ENCODE data around the gene CFAP45.

DNA sequence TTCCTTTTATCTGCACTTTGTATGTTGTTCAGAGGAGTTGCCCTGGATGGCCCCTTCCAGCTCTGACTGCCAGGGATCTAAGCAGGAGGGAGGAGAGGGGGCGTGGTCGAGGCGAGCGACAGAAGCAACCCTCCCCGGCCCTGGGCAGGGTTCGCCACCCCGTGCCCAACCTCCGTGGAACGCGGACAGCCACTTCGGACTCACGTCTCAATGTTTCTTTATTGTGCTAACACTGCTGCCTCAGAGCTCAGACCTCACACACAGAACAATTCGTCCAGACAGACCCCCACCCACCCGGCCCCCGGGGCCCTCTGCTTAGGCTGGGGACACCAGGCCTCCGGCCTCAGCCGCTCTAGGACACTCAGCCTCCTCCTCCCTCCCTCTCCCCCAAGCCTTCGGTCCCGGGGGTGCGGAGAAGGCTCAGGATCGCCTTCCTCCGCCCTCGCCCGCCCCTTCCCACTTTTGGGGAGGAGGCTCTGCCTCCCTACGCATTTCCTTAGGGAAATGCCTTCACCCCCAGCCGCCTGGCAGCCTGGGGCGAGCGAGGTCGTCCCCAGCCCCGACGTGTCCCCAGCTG, 45.8 kb downstream of the CFAP45 start:
- TF ChIP-seq, protein P1, sequence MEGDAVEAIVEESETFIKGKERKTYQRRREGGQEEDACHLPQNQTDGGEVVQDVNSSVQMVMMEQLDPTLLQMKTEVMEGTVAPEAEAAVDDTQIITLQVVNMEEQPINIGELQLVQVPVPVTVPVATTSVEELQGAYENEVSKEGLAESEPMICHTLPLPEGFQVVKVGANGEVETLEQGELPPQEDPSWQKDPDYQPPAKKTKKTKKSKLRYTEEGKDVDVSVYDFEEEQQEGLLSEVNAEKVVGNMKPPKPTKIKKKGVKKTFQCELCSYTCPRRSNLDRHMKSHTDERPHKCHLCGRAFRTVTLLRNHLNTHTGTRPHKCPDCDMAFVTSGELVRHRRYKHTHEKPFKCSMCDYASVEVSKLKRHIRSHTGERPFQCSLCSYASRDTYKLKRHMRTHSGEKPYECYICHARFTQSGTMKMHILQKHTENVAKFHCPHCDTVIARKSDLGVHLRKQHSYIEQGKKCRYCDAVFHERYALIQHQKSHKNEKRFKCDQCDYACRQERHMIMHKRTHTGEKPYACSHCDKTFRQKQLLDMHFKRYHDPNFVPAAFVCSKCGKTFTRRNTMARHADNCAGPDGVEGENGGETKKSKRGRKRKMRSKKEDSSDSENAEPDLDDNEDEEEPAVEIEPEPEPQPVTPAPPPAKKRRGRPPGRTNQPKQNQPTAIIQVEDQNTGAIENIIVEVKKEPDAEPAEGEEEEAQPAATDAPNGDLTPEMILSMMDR (IDR thresholded peaks at IDR 0.05): no peak
- TF ChIP-seq POLR2A (IDR thresholded peaks at IDR 0.05): no peak
